Measurements from ENCODE around the gene PIP5K1A.
"Not testable (repeated sequence)": the region's sequence is repeated elsewhere in the genome, so short reads cannot be mapped to it uniquely, and the experiment has no call there.

The PIP5K1A gene

DNA sequence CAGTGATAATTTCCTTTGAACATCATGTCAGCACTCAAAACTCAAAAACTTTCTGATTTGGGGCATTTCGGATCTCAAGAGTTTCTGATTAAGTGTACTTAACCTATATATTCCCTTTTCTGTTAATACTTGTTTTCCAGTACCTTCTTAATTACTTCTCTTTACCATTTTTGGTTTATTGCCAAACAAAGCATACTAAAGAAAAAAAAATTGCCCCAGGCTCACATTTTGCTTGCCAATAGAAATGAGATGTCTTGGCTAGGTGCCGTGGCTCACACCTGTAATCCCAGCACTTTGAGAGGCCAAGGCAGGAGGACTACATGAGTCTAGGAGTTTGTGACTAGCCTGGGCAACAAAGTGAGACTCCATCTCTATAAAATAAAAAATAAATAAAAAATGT is 61.0 kb downstream of the PIP5K1A start:
- no peak for DNase-seq

DNA sequence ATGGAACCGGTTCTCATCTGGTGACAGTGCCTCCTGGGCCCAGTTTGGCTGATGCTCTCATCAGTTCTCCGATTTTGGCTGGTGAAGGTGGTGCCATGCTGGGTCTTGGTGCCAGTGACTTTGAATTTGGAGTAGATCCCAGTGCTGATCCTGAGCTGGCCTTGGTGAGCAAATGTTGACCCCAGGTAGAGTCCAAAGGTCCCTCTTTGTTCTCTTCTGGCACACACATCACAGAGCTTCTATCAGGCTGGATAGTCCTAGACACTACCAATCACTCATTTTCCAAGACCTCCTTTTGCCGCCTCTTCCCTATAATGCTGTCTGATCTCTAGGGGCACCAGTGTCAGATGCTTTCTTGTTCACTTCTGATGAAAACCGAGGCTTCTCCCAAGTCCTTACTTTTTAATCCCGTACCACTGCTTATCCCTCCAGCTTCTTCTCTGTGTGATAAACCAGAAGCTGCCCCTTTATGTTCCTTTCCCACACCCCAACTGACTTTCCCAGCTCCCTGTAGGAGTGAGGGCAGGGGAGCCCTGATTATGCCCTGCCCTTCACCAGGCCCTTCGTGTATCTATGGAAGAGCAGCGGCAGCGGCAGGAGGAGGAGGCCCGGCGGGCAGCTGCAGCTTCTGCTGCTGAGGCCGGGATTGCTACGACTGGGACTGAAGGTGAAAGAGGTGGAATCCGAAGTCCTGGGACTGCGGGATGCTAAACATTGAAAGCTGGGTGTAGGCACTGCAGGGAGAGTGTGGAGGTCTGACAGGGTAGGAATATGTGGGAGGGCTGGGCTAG is 67.3 kb downstream of the PIP5K1A start:
- DNase-seq: no peak

DNA sequence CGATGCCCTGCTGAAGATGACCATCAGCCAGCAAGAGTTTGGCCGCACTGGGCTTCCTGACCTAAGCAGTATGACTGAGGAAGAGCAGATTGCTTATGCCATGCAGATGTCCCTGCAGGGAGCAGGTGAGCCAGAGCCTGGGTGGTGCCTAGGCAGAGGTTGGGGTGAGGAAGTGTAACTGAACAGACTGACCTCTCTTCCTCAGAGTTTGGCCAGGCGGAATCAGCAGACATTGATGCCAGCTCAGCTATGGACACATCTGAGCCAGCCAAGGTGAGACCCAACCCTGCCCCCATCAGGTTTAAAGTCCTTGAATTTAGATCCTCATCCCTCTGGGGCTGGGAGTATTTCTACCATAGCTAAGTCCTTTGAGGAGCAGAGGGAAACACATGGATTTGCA is 68.0 kb downstream of the PIP5K1A start:
- DNase-seq: no peak

DNA sequence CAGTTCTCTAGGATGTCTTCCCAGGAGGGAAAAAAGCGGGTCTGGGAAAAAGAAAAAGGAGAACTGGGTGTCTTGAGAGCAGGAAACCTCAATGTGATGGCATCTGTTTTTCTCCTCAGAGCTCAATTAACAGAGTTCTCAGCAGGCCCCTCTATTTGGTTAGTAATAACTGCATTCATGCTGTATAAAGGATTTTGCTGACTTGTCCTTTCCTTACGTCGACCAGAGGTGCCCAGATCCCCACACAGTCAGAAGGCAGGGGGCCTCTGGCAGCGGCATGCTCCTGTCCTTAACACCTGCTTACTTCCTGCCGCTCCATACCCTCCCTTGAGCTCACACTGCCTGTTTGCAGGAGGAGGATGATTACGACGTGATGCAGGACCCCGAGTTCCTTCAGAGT is 68.5 kb downstream of the PIP5K1A start:
- no peak for DNase-seq

DNA sequence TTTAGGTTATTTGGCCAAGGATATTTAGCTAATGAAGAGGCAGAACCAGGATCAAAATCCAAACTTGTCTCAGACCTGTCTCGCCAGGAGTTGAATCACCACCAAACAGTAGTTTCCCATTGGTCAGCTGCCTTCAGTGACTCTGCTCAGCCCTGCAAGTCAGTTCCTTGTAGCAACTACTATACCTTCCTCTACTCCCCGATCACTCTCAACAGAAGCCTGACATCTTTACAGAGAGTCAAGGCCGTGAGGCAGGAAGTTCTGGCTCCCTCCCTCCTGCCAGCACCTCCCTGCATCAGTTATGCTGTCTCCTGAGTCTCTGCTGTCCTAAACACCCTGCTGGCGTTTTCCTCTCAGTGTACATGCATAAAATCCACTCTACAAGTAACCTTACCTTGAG is 69.4 kb downstream of the PIP5K1A start:
- no peak for DNase-seq

DNA sequence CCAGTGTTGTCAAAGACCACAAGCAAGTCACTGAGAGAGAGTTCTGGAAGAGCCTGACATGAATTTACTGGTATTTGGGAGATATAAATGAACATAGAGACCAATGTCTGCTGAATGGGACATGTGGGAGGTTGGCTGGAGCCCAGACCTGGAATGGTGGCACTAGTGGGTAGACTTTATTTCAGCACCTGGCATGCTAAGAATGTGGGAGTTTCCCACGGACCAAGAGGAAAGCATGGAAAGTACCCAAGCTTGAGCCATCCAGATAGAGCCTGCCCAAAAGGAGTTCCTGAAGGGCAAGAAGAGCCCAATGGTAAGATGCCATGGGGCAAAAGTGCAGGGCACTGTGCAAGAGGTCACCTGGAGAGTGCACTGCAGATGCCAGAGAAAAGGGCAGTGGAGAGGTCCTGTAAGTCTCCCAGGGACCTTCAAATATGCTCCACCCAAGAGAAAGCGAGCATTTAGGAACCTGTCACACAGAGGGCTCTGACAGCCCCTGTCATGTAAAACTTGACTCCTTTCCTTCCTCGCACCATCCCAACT is 75.6 kb downstream of the PIP5K1A start:
- no peak for DNase-seq

DNA sequence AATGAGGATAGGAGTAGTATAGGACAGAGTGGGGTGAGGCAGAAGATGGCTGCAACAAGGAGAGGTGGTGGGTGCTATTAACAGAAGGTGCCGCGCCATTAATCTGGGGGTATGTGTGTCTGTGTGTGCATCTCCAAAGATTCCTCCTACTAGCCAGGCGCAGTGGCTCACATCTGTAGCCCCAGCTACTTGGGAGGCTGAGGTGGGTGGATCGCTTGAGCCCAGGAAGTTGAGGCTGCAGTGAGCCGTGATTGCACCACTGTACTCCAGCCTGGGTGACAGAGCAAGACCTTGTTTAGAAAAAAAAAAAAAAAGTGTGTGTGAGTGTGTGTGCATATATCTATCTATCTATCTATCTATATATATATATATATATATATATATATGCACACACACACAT is 77.0 kb downstream of the PIP5K1A start:
- DNase-seq: not testable (repeated sequence)

DNA sequence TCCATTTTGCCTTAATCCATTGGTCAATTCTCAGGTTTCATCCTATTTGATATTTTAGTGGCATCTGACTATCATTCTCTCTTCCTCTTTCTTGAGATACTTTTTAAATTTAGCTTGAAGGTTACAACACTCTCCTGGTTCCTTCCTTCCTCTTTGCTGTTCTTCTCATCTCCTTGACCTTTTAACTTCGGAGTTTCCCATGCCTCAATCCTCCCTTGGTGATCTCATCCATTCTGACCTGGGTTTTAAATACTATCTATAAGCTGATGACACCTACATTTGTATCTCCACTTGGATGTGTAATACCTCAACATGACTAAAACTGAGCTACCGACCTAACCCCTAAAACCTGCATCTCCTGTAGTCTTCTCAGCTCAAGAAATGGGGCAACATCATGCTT is 78.9 kb downstream of the PIP5K1A start:
- DNase-seq: no peak

DNA sequence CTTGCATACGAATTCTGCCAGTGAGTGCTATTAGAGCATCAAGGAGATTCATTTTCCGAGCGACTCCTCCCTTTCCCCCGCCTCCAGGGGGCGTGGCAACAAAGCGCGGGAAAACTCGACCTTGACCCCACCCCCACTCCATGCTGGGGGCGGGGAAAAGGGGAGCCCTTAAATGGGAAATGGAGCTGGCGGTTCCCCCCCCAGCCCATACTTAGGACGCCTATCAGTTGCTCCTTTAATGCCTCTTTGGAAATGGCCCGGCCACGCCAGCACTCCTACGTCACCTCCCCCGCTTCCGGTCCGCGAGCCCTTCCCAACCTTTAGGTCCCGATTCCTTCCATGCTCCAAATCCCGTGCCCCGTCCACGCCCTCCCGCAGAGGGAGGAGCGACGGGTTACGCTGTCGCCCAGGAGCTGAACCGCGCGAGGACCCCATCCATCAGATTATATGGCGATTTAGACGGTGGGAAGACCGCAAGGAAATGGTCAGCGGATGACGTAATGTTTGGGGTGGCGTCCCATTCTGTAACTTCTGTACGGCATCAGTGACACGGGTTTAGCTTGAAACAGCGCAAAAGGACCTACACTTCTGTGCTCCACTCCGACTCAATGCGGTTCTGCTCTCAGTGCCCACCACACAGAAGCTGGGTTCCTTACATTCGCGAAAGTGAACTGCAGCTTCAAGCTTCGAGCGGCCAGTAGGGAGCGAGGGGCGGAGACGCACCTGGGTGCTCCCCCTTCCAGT is 83.0 kb downstream of the PIP5K1A start:
- DNase-seq: peak; percentile 98

DNA sequence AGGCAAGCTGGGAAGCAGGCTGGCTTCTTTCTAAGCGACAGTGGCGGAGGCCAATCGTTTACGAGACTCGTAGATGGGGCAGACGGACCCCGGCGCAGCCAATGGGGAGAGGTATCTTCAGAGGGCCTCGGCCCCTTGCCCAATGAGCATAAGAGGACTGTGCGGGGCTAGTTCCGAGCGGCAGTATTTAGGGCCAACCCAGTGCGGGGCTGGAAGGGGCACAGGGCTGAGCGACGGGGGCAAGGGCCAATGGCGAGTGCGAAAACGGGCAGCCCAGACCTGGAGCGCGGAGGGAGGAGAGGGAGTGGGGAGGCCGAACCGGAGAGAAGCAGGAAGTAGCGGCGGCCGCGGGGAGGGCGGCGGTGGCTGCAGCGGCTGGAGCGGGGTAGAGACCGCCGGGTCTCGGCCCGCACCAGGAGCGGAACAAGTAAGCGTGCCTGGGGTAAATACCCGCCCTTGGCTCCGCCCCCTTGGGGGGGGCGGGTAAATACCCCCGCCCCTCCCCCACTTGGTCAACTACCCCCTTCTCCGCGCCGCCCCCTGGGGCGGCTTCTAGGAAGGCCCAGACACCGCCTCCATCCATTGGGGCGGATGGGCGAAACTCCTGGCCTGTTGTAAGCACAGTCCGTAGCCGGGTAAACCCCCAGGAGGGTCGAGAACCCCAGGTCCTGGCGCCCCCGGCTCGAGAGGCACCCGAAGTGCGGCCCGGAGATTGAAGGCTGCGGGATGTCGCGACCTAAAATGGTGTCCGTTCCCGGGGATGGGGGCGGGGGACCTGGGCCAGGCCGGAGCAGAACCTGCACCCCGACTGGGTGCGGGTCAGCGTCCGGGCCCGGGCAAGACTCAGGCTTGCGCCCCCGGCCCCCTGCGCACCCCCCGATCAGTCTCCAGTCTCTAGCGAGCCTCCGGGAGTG is 83.9 kb downstream of the PIP5K1A start, which contains the start of gene ZNF687:
Gene ZNF687 (plus strand): TSS at position 331 of the 914 bp plus-strand sequence. CDS start 3,993 bp downstream, outside the sequence.
- peak; percentile 99 to 100 for DNase-seq

DNA sequence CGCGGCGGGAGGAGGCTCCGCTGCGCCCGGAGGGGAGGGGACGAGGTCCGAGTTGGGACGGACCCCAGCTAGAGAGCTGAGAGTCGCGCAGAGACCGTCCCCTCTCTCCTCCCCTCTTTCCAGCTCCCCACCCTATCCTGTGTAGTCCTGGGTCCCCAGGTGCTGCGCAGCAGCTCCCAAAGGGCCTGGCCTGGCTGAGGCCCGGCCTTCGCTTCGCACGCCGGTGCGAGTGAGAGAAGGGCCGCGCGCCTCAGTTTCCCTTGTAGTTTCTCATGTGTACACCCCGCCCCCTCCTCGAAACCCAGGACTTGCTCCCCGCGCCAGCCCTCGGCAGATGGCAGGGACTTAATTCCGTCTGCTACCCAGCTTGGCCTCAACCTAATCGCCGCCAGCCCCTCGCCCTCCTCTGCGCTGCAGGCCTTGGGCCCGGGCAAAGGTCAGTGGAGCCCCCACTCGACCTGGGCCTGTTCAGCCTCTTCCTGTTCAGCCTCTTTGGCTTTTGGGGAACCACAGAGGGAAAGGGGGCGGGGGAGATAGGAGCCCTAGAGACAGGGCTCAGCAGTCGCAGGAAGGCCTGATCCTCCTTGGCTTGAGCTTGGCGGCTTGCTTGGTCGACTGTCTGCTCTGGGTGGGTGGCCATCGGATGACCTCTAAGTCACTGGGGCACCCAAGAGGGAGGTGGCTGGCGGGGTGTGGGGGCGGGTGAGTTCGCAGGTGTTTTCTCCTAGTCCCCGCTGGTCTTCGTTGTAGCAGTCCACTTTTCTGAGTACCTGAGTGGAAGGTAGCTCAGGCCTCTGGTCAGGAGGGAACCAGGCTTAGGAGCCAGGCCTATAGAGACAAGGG is 84.8 kb downstream of the PIP5K1A start:
- DNase-seq: peak in 1 of 2 experiments; percentile 33

DNA sequence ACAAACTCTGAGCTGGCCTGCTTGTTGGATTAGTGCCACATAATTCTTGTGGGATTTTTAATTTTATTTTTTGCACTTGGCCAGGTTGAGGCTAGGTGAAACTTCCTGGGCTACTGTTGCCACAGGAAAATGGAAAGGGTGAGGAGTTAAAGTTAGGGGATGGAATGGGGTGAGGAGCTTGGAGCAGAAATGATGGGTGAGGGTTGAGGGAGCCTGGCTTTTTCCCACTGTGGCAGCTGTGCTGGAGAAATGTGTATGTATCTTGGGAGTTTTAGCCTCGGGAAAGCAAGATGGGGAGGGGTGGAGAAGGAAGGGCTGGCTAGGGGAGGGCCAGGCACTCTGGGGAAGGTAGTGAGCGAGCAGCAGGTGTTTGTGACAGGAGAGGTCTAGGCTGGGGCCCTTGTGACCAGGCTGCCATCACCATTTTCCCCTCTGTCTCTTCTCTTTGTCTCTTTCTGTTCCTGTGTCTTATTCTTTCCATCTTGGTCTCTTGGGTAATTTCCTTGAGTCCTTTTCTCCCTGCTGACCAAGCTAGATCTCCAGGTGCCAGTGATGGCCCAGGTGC is 85.7 kb downstream of the PIP5K1A start:
- no peak for DNase-seq

DNA sequence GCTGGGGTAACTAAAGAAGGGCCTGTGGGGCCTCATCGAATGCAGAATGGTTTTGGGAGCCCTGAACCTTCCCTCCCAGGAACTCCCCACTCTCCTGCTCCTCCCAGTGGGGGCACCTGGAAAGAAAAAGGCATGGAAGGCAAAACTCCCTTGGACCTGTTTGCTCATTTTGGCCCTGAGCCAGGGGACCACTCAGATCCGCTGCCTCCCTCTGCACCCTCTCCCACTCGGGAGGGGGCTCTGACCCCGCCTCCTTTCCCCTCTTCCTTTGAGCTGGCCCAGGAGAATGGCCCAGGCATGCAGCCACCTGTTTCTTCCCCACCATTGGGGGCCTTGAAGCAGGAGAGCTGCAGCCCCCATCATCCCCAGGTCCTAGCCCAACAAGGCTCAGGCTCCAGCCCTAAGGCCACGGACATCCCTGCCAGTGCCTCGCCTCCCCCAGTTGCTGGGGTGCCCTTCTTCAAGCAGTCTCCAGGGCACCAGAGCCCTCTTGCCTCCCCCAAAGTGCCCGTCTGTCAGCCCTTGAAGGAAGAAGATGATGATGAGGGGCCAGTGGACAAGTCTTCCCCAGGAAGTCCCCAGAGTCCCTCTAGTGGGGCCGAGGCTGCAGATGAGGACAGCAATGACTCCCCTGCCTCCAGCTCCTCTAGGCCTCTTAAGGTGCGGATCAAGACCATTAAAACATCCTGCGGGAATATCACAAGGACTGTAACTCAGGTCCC is 88.4 kb downstream of the PIP5K1A start:
- no peak for DNase-seq

DNA sequence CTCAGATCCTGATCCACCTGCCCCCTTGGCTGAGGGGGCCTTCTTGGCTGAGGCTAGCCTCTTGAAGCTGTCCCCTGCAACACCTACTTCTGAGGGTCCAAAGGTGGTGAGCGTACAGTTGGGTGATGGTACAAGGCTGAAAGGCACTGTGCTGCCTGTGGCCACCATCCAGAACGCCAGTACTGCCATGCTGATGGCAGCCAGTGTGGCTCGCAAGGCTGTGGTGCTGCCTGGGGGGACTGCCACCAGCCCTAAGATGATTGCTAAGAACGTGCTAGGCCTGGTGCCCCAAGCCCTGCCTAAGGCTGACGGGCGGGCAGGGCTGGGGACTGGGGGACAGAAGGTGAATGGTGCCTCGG is 89.0 kb downstream of the PIP5K1A start:
- no peak for DNase-seq

DNA sequence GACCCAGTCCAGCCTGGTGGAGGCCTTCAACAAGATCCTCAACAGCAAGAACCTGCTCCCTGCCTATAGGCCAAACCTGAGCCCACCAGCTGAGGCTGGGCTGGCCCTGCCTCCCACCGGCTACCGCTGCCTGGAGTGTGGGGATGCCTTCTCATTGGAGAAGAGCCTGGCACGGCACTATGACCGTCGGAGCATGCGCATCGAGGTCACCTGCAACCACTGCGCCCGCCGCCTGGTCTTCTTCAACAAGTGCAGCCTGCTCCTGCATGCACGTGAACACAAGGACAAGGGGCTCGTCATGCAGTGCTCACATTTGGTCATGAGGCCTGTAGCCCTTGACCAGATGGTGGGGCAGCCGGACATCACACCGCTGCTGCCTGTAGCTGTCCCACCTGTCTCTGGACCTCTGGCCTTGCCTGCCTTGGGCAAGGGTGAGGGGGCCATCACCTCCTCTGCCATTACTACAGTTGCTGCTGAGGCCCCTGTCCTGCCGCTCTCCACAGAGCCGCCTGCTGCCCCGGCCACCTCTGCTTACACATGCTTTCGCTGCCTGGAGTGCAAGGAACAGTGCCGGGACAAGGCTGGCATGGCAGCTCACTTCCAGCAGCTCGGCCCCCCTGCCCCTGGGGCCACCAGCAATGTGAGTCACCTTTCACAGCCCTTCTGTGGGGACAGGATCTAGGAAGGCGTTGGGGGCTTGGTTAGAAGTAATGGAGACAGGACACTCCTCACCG is 89.6 kb downstream of the PIP5K1A start:
- no peak for DNase-seq

DNA sequence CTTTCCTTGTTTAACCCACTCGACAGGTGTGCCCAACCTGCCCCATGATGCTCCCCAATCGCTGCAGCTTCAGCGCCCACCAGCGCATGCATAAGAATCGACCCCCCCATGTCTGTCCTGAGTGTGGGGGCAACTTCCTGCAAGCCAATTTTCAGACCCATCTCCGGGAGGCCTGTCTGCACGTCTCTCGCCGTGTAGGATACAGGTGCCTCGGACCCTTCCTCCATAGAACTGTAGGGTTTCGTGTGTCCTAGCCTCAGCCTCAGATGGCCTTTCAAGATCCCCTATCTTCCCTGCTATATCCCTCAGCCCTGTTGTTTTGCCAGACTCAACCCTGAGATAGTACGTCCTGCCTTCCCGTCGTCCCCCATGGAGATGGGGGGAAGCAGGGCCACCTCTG is 90.2 kb downstream of the PIP5K1A start:
- DNase-seq: no peak

DNA sequence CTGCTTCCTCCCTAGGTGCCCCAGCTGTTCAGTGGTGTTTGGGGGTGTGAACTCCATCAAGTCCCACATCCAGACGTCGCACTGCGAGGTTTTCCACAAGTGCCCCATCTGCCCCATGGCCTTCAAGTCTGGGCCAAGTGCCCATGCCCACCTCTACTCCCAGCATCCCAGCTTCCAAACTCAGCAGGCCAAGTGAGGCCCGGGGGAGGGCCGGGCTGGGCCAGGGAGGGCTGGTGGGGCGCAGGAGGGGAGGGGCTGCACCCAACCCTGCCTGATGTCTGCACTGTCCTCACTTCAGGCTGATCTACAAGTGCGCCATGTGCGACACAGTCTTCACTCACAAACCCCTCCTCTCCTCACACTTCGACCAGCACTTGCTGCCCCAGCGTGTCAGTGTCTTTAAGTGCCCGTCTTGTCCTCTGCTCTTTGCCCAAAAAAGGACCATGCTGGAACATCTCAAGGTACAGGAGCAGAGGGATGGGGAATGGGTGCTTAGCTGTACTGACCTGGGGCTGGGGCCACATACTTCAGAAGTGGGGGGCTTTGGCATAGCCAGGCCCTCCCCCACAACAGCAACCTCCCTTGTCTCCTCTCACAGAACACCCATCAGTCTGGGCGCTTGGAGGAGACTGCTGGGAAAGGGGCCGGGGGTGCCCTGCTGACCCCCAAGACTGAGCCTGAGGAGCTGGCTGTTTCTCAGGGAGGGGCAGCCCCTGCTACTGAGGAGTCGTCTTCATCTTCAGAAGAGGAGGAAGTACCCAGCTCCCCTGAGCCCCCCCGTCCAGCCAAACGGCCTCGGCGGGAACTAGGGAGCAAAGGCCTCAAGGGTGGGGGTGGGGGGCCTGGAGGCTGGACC is 91.0 kb downstream of the PIP5K1A start:
- no peak for DNase-seq

DNA sequence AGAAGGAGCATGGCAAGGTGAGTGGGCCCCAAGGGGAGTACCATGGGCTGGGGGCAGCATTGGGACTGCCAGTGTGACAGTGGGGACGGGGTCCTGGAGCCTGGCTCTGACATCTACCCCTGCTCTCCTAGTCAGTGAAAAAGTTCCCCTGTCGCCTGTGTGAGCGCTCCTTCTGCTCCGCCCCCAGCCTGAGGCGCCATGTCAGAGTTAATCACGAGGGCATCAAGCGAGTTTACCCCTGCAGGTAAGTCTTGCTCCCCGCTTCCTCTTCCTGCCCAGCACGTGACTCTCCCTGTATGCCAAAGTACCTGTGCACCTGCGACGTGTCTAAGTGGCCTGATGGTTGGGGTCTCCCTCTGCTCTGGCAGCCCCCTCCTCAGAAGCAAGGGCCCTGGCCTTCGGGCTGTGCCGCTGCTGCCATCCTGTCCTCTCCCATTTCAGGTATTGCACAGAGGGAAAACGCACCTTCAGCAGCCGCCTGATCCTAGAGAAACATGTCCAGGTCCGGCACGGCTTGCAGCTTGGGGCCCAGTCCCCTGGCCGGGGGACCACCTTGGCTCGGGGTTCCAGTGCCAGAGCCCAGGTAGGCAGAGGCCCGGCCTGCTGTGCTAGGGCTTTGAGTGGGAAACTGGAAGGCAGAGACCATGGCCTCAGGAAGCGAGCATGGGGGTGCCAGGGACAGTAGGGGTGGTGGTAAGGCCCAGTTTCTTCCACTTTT is 91.8 kb downstream of the PIP5K1A start:
- no peak for DNase-seq

Data from NCI-H446 (cell line).